Kidney (tissue), 14 donors: Measurements from ENCODE around the gene CMIP. TPM values are rescaled to one million over a fixed set of nuclear protein-coding genes. Genes with fewer than 3 reads are reported as not detected.

Experiments used
- DNase-seq, 5 donors: peaks; one replicate each; pipeline ENCODE4 v3.0.0-alpha.2; 2013 to 2020
- FAIRE-seq: peaks from 2 replicates; lab custom pipeline; 2012; peaks lifted over from hg19 to GRCh38; lab: Jason Lieb, UNC
- H3K27ac ChIP-seq, 2 donors: one replicate each; pipeline ENCODE4 v1.7.0; 2013; ENCODE audit warnings: low read depth in 2 of 2, low read length in 2 of 2, inconsistent platforms in 1 of 2
- H3K27me3 ChIP-seq: one replicate; pipeline ENCODE4 v1.7.1; 2013; ENCODE audit warnings: low read length, inconsistent platforms; ENCODE audit not compliant: control insufficient read depth, insufficient read depth
- H3K36me3 ChIP-seq, 3 donors: one replicate each; pipeline versions ENCODE4 v1.7.0 to v1.7.1; 2013; ENCODE audit warnings: low read length in 3 of 3, control low read depth in 1 of 3, inconsistent platforms in 1 of 3; ENCODE audit not compliant: insufficient read depth in 3 of 3, control insufficient read depth in 2 of 3
- H3K4me1 ChIP-seq, 3 donors: one replicate each; pipeline versions ENCODE4 v1.7.0 to v1.7.1; 2013; ENCODE audit warnings: low read length in 3 of 3, inconsistent platforms in 1 of 3, low read depth in 1 of 3; ENCODE audit not compliant: control insufficient read depth in 2 of 3, insufficient read depth in 2 of 3
- H3K4me3 ChIP-seq, 3 donors: one replicate each; pipeline versions ENCODE4 v1.7.0 to v1.8.1; 2013; ENCODE audit warnings: low read length in 3 of 3, control low read depth in 1 of 3, inconsistent platforms in 1 of 3
- H3K9ac ChIP-seq, 3 donors: one replicate each; pipeline versions ENCODE4 v1.7.0 to v1.7.1; 2013; ENCODE audit warnings: low read length in 3 of 3, control low read depth in 1 of 3, inconsistent platforms in 1 of 3
- H3K9me3 ChIP-seq, 3 donors: one replicate each; pipeline versions ENCODE4 v1.7.0 to v1.7.1; 2013; ENCODE audit warnings: low read length in 3 of 3, control low read depth in 1 of 3, inconsistent platforms in 1 of 3; ENCODE audit not compliant: control insufficient read depth in 2 of 3, insufficient read depth in 1 of 3
- intact Hi-C: fragments of 100-400 bp; cut with DNase I; formaldehyde crosslinking; loops from one replicate; pipeline ENCODE4 v1.11.1; 2022
- polyA plus RNA-seq: library from polyadenylated mRNA; stranded (reverse); fragments of 350-450 nt; fragmentation: Illumina TruSeq; extraction: RNeasy Lipid Tissue Mini Kit (QIAGEN cat#74804); gene quantifications from one replicate; pipeline ENCODE4 v1.2.3, GENCODE V29; 2014; ENCODE audit warnings: low read depth, low replicate concordance; ENCODE audit not compliant: insufficient read depth
- total RNA-seq: library from RNA; stranded (reverse); fragmentation: NEBNext Ultra II Directional; extraction: Animal tissue kit (Norgen Biotek cat#: 25700); gene quantifications from one replicate; pipeline ENCODE4 v1.2.1, GENCODE V29; 2021
- TF ChIP-seq, protein P1 (sequence below): IDR thresholded peaks from 3 replicates; pipeline ENCODE4 v1.5.1; 2012; ENCODE audit warnings: mild to moderate bottlenecking, moderate library complexity, borderline replicate concordance; ENCODE audit not compliant: insufficient read depth; ENCODE audit errors: extremely low read depth
- donor health status: control.
- donor health status: control.
- donor health status: control.
- donor health status: control.
- donor health status: control.
- donor health status: DM: yes; HTN: yes; CAD: no.
- donor health status: Normal renal cell carcinoma (clear cell type).

Gene CMIP
- total and polyA plus RNA-seq, 2 donors from 2014 or later, result 16.6 to 65.7 TPM

DNA sequence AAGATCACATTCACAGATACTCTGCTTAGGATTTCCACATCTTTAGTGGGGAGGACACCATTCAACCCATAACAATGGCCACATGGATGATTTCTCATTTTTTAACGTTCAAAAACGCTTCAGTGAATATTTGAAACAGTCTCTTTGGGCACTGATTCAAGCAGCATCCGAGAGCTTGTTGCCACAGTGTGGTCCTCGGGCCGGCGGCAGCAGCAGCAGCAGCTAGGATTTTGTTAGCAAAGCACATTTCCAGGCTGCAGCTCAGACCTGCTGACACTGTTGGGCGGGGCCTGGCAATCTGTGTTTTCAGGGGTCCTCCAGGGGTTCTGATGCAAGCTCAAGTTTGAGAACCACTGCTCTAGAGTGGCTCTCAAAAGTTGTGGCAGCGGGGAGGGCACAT, 27.9 kb upstream of the CMIP start:
- Histone ChIP-seq H3K4me1 (no peaks in the 10 kb centered on the region), H3K27ac (no peak overlapping the region), H3K9me3 (no peaks in the 10 kb centered on the region), H3K4me3 (no peak overlapping the region), H3K9ac (no peak overlapping the region), H3K36me3 (no peaks in the 10 kb centered on the region), H3K27me3 (no peaks in the 10 kb centered on the region)
- intact Hi-C loops, result no loop called here
- TF ChIP-seq, protein P1, sequence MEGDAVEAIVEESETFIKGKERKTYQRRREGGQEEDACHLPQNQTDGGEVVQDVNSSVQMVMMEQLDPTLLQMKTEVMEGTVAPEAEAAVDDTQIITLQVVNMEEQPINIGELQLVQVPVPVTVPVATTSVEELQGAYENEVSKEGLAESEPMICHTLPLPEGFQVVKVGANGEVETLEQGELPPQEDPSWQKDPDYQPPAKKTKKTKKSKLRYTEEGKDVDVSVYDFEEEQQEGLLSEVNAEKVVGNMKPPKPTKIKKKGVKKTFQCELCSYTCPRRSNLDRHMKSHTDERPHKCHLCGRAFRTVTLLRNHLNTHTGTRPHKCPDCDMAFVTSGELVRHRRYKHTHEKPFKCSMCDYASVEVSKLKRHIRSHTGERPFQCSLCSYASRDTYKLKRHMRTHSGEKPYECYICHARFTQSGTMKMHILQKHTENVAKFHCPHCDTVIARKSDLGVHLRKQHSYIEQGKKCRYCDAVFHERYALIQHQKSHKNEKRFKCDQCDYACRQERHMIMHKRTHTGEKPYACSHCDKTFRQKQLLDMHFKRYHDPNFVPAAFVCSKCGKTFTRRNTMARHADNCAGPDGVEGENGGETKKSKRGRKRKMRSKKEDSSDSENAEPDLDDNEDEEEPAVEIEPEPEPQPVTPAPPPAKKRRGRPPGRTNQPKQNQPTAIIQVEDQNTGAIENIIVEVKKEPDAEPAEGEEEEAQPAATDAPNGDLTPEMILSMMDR, result no peak
- DNase-seq (no peak), FAIRE-seq (no peak)

DNA sequence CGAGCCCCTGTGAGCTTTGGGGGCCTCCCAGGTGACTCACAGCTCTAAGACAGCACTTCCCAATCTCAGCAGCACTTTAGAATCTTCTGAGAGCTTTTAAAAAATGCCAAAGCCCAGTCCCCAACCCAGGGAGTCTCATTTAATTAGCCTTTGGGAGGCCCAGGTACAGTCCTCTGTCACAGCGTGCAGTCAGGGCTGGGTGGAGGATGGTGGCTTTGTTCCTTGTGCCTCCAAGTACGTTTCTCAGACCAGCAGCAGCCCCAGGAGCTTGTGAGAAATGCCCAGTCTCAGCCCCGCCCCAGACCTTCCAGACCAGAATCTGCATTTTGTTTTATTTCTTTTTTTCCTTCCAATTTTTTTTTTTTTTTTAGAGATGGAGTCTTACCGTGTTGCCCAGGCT, 27.4 kb upstream of the CMIP start:
- Histone ChIP-seq H3K4me3 (no peak overlapping the region), H3K9me3 (no peaks in the 10 kb centered on the region), H3K27ac (no peak overlapping the region), H3K36me3 (no peaks in the 10 kb centered on the region), H3K27me3 (no peaks in the 10 kb centered on the region), H3K4me1 (no peaks in the 10 kb centered on the region), H3K9ac (no peak overlapping the region)
- TF ChIP-seq, protein P1, result no peak
- no peak for FAIRE-seq
- intact Hi-C loops, result no loop called here
- DNase-seq, result no peak

DNA sequence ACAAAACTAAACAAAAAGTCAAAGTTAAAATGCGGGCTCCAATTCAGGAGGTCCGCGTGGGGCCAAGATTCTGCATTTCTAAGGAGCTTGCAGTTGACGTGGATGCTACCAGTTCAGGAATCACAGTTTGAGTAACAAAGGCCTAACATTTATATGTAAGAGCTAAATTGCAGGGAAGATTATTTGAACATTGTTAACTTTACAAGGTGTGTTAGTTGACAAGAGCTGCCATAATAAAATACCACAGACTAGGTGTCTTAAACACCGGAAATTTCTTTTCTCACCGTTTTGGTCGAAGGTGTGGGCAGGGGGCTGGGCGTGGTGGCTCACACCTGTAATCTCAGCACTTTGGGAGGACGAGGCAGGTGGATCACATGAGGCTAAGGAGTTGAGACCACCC, 24.8 kb upstream of the CMIP start:
- Histone ChIP-seq H3K36me3 (no peaks in the 10 kb centered on the region), H3K9ac (no peak overlapping the region), H3K4me1 (no peaks in the 10 kb centered on the region), H3K27me3 (no peaks in the 10 kb centered on the region), H3K27ac (no peak overlapping the region), H3K9me3 (no peaks in the 10 kb centered on the region), H3K4me3 (no peak overlapping the region)
- no peak for FAIRE-seq
- intact Hi-C loops, result no loop called here
- DNase-seq, result no peak
- TF ChIP-seq, protein P1, result no peak

DNA sequence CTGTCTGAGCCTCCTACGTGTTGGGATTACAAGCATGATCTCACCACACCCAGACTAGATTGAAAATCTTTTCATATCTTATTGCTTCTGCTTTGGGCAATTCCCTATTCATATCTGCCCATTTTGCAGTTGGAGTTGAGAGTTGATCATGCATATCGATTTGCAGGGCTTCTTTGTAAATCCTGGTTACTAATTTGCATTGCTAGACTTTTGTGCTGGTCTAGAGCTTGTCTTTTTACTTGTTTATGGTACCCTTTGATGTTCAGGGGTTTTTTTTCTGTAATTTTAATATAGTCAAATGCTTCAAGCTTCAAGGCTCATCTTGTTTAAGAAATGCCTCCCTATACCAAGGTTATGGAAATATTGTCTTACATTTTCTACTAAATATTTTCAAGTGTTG, 23.5 kb upstream of the CMIP start:
- H3K27ac ChIP-seq, result no peak overlapping the region
- FAIRE-seq (no peak), DNase-seq (no peak)
- no peaks in the 10 kb centered on the region for H3K4me1 ChIP-seq
- no peaks in the 10 kb centered on the region for H3K36me3 ChIP-seq
- no peak overlapping the region for H3K4me3 ChIP-seq
- TF ChIP-seq, protein P1, result no peak
- H3K27me3 ChIP-seq, result no peaks in the 10 kb centered on the region
- intact Hi-C loops, result no loop called here
- no peaks in the 10 kb centered on the region for H3K9me3 ChIP-seq
- H3K9ac ChIP-seq, result no peak overlapping the region
